ENCODE results near the gene ELK1.

DNA sequence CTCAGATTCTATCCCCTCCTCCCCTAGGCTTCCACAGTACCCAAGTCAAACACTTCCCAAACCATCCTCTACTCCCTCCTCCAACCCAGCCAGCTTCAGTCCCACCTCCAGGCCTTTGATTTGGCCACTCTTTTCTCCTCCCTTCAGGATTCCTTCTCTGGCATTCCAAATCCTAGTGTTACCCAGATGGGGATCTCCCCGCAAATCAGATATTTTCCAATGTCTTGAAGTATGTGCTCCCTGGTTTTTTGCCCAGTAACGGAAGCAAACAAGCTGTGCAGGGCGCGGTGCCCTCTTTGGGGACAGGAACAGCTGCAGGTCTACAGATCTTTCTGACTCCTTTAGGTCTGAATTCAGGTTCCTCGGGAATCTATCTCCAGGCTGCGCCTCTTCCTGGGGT is 28.5 kb downstream of the ELK1 start:
- TF ChIP-seq, protein P1, sequence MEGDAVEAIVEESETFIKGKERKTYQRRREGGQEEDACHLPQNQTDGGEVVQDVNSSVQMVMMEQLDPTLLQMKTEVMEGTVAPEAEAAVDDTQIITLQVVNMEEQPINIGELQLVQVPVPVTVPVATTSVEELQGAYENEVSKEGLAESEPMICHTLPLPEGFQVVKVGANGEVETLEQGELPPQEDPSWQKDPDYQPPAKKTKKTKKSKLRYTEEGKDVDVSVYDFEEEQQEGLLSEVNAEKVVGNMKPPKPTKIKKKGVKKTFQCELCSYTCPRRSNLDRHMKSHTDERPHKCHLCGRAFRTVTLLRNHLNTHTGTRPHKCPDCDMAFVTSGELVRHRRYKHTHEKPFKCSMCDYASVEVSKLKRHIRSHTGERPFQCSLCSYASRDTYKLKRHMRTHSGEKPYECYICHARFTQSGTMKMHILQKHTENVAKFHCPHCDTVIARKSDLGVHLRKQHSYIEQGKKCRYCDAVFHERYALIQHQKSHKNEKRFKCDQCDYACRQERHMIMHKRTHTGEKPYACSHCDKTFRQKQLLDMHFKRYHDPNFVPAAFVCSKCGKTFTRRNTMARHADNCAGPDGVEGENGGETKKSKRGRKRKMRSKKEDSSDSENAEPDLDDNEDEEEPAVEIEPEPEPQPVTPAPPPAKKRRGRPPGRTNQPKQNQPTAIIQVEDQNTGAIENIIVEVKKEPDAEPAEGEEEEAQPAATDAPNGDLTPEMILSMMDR (IDR thresholded peaks at IDR 0.05), result no peak
- TF ChIP-seq POLR2A (IDR thresholded peaks at IDR 0.05), result no peak

All from testis (tissue), 2 donors.